Adrenal gland (tissue), 12 donors: ENCODE measurements around the gene SHROOM2. TPM values are rescaled to one million over a fixed set of nuclear protein-coding genes. Genes with fewer than 3 reads are reported as not detected.

Experiments
- DNase-seq, 7 donors: peaks; one replicate each; pipeline ENCODE4 v3.0.0-alpha.2; 2019 to 2020
- H3K27ac ChIP-seq, 5 donors: fragments of 200-600 bp; sonication (generic) in 4 of 5; 1 replicate in 3 of 5; 2 replicates in 2 of 5; pipeline versions ENCODE4 v1.5.1 to v1.8.0; 2016 to 2020; ENCODE audit warnings: mild to moderate bottlenecking in 1 of 5
- H3K27me3 ChIP-seq: fragments of 200-600 bp; 2 replicates; pipeline ENCODE4 v1.8.0; 2021
- H3K36me3 ChIP-seq, 2 donors: fragments of 200-600 bp; replicated peaks in 1 of 2; 1 replicate in 1 of 2; 2 replicates in 1 of 2; pipeline versions ENCODE4 v1.5.1 to v1.8.0; 2018 to 2022
- H3K4me1 ChIP-seq, 2 donors: fragments of 200-600 bp; replicated peaks in 1 of 2; 1 replicate in 1 of 2; 2 replicates in 1 of 2; pipeline versions ENCODE4 v1.5.1 to v1.8.0; 2018 to 2021
- H3K4me3 ChIP-seq, 4 donors: fragments of 200-600 bp; sonication (generic) in 3 of 4; one replicate each; pipeline ENCODE4 v1.5.1; 2016 to 2018
- H3K9me3 ChIP-seq, 3 donors: fragments of 200-600 bp; sonication (generic) in 1 of 3; replicated peaks in 1 of 3; 1 replicate in 2 of 3; 2 replicates in 1 of 3; pipeline versions ENCODE4 v1.5.1 to v1.8.0; 2016 to 2021
- POLR2A ChIP-seq, 2 donors: fragments of 450-650 bp; IDR thresholded peaks; one replicate each; pipeline ENCODE4 v1.6.1; 2017; ENCODE audit warnings: antibody characterized with exemption in 2 of 2, mild to moderate bottlenecking in 2 of 2, moderate library complexity in 1 of 2
- WGBS, 4 donors: extraction: QIAGEN DNeasy Blood & Tissue Kit in 2 of 4; methylation state at CpG; one replicate each; pipeline versions ENCODE4 v1.1.5 to v1.1.7; 2013 to 2017; 5-methylcytosine and 5-hydroxymethylcytosine counted together
- intact Hi-C, 2 donors: fragments of 100-400 bp; cut with DNase I; formaldehyde crosslinking; loops; one replicate each; pipeline versions ENCODE4 v1.14.1 to v1.15.0; 2022 to 2023
- polyA plus RNA-seq, 3 donors: library from polyadenylated mRNA; stranded (reverse); fragments of 200-250 nt in 2 of 3; fragments of 350-450 nt in 1 of 3; fragmentation: Illumina TruSeq in 1 of 3; extraction: RNeasy Lipid Tissue Mini Kit (QIAGEN cat#74804) in 1 of 3; gene quantifications; one replicate each; pipeline ENCODE4 v1.2.3, GENCODE V29; 2013 to 2014
- total RNA-seq, 9 donors: library from RNA; depleted of rRNA in 4 of 9; stranded (reverse); fragments of >200 nt in 4 of 9; fragments of 120-200 nt in 1 of 9; fragmentation: NEBNext Ultra II Directional in 1 of 9; extraction: Animal tissue kit (Norgen Biotek cat#: 25700) in 1 of 9; gene quantifications; one replicate each; pipeline versions ENCODE4 v1.1.0 to v1.2.4, GENCODE V29; 2013 to 2023
- TF ChIP-seq, protein P1 (sequence below), 6 experiments: fragments of 450-650 bp in 4 of 6; fragments of 200-600 bp in 2 of 6; sonication (generic) in 1 of 6; IDR thresholded peaks; 1 replicate in 5 of 6; 2 replicates in 1 of 6; pipeline versions ENCODE4 v1.5.1 to v1.8.0; 2016 to 2021; ENCODE audit warnings: antibody characterized with exemption in 6 of 6, mild to moderate bottlenecking in 2 of 6, moderate library complexity in 1 of 6
- donor health status: healthy with polysubstance abuse.
- donor health status: Bipolar disorder and iron deficiency.
- donor health status: DM: yes; HTN: yes; CAD: no.
- donor health status: DM: no; HTN: no; CAD: no.
- donor health status: DM: no; HTN: no; CAD: no.
- donor health status: DM: yes; HTN: yes; CAD: no.

The SHROOM2 gene
- total and polyA plus RNA-seq, 12 donors, result 1.7 to 7.2 (median 4.0) TPM

DNA sequence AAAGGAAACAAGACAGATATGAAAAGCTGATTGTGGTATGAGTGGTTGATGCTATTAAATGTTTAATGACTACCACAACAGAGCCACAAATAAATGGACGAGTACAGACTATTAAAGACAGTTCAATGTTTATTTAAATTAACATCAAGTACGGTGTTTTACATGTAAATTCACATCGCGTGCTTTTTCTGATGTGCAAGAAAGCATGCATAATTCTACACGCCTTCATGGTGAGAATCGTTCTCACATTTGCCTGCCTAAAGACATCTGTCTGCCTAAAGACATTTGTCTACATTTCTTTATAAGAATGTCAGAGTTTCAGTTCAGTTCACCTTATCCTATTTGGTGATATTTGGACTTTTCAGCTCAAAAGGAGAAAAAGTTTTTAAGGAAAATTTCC, 13.3 kb upstream of the SHROOM2 start:
- no peak overlapping the region for H3K4me3 ChIP-seq
- H3K27me3 ChIP-seq, result no peaks in the 10 kb centered on the region
- no peaks in the 10 kb centered on the region for H3K36me3 ChIP-seq
- no peaks in the 10 kb centered on the region for H3K9me3 ChIP-seq
- 81 to 88% (median 85%) methylated on average over 6 of the region's 6 CpGs for WGBS, 4 donors
- H3K27ac ChIP-seq, result no peak overlapping the region
- no peaks in the 10 kb centered on the region for H3K4me1 ChIP-seq
- intact Hi-C loops, result no loop called here
- DNase-seq, result no peak
- TF ChIP-seq POLR2A (IDR thresholded peaks at IDR 0.05), result no peak
- TF ChIP-seq, protein P1, sequence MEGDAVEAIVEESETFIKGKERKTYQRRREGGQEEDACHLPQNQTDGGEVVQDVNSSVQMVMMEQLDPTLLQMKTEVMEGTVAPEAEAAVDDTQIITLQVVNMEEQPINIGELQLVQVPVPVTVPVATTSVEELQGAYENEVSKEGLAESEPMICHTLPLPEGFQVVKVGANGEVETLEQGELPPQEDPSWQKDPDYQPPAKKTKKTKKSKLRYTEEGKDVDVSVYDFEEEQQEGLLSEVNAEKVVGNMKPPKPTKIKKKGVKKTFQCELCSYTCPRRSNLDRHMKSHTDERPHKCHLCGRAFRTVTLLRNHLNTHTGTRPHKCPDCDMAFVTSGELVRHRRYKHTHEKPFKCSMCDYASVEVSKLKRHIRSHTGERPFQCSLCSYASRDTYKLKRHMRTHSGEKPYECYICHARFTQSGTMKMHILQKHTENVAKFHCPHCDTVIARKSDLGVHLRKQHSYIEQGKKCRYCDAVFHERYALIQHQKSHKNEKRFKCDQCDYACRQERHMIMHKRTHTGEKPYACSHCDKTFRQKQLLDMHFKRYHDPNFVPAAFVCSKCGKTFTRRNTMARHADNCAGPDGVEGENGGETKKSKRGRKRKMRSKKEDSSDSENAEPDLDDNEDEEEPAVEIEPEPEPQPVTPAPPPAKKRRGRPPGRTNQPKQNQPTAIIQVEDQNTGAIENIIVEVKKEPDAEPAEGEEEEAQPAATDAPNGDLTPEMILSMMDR (IDR thresholded peaks at IDR 0.05), result no peak

DNA sequence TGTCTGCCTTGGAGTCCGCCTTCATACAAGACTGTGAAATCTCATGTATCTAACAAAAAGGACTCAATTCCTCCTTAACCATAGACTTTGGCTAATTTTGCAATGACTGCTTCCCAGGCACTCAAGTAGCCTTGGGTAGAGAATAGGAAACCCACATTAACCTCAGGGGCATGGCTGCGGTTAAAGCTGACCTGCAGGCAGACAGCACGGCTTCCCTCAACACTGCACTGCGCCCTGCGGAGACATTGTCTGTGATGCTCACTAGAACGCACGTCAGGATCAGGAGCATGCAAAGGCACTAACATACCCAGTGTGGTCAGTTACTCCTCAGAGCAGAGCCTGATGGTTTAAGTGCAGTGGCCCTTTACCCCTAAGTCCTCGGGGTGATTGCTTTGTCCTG, 10.3 kb upstream of the SHROOM2 start:
- Histone ChIP-seq H3K4me1 (no peaks in the 10 kb centered on the region), H3K4me3 (no peak overlapping the region), H3K27ac (no peak overlapping the region), H3K27me3 (no peaks in the 10 kb centered on the region), H3K9me3 (no peaks in the 10 kb centered on the region), H3K36me3 (no peaks in the 10 kb centered on the region)
- WGBS, 4 donors, result 72 to 88% (median 75%) methylated on average over 2 to 8 of the region's 8 CpGs
- DNase-seq, result no peak
- intact Hi-C loops, result no loop called here
- TF ChIP-seq, protein P1 (IDR thresholded peaks at IDR 0.05), result no peak
- TF ChIP-seq POLR2A (IDR thresholded peaks at IDR 0.05), result no peak

DNA sequence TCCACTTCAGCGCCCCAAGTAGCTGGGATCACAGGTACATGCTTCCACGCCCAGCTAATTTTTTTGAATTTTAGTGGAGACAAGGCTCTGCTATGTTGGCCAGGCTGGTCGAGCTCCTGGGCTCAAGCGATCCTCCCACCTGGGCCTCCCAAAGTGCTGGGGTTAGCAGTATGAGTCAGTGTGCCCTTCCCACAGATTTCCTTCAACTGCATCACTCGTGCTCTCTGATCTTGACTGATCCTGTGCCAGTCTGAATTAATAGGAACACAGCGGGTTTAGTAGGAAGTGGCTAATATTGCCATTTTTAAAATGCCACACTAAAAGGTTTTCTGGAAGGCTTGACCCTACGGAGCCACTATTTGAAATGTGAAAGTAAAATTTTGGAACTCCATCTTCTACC, 4.3 kb upstream of the SHROOM2 start:
- peaks cover 19% of the 10 kb centered on the region for H3K27me3 ChIP-seq
- H3K27ac ChIP-seq, result no peak overlapping the region
- H3K4me3 ChIP-seq, result no peak overlapping the region
- intact Hi-C loops, result no loop called here
- DNase-seq, result no peak
- no peaks in the 10 kb centered on the region for H3K4me1 ChIP-seq
- no peak for TF ChIP-seq POLR2A (IDR thresholded peaks at IDR 0.05)
- TF ChIP-seq, protein P1 (IDR thresholded peaks at IDR 0.05), result no peak
- 80 to 81% (median 81%) methylated on average over 3 to 7 of the region's 7 CpGs for WGBS, 4 donors
- no peaks in the 10 kb centered on the region for H3K9me3 ChIP-seq
- no peaks in the 10 kb centered on the region for H3K36me3 ChIP-seq

DNA sequence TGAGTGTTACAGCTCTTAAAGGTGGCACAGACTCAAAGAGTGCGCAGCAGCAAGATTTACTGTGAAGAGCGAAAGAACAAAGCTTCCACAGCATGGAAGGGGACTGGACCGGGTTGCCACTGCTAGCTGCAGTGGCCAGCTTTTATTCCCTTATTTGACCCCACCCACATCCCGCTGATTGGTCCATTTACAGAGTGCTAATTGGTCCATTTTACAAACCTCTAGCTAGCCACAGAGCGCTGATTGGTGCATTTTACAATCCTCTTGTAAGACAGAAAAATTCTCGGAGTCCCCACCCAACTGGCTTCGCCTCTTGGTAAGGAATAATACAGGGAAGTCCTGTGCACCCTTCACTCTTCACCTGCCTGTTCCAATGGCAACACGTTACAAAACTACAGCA, 1.9 kb upstream of the SHROOM2 start:
- H3K4me3 ChIP-seq, result no peak overlapping the region
- no peaks in the 10 kb centered on the region for H3K4me1 ChIP-seq
- WGBS, 4 donors, result 88 to 96% (median 94%) methylated on average over 3 to 8 of the region's 8 CpGs
- H3K27me3 ChIP-seq, result peaks cover 34% of the 10 kb centered on the region
- intact Hi-C loops, result no loop called here
- no peak for DNase-seq
- no peaks in the 10 kb centered on the region for H3K9me3 ChIP-seq
- TF ChIP-seq POLR2A (IDR thresholded peaks at IDR 0.05), result no peak
- TF ChIP-seq, protein P1 (IDR thresholded peaks at IDR 0.05), result no peak
- no peak overlapping the region for H3K27ac ChIP-seq
- no peaks in the 10 kb centered on the region for H3K36me3 ChIP-seq
